Fibroblast of skin of right quadriceps (primary cell): ENCODE data around the gene MICALL2.

Source experiments
- DNase-seq: peaks from one replicate; pipeline ENCODE4 v3.0.0-alpha.2; 2013

Gene MICALL2

DNA sequence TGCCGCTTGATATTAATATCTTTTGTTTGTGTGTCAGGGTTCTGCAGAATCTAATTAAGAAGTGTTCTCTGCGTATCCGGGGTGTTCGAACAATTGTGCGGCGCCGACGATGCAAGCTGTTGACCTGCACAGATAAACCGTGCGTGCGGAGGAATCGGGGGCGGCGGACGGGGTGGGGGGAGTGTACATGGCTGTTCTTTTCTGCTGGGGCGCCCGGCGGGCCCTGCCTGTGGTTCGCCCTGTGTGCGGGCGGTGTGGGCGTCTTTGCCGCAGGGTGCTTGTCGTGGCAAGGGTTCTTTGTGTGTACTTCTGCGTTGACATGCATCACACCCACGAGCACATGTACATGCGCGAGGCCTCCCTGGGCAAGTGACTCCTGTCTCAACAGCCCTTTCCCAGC lies 47.9 kb downstream of the MICALL2 start:
- no peak for DNase-seq

DNA sequence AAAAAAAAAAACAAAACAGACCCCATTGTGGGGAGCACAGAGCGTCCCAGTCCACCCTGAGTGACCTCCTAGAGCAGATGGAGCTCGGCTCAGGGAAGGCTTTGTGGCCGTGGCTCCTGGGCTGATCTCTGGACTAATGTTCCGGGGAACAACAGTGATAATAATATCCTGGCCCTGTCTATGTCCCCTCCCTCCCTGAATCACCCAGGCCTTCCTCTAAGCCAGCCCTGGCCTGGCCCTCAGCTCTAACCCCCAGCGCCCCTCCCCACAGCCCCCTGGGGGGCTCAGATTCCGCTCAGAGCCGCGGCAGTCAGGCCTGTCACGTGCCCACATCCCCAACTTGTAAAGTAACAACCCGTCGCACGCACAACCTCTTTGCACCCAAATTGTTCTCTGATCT lies 48.3 kb downstream of the MICALL2 start:
- DNase-seq: no peak

DNA sequence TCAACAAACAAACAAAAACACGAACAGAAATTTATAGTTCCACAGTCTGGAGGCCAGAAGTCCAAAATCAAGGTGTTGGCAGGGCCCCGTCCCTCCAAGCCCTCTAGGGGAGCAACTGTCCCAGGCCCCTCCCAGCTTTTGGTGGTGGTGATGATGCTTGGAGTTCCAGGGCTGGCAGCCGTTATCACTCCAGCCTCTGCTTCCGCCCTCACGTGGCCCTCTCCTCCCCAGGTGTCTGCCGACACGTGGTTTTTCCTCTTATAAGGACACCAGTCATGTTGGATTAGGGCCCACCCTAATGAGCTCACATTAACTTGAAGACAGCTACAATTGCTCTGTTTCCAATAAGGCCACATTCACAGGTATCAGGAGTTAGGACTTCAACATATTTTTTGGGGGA lies 49.7 kb downstream of the MICALL2 start:
- no peak for DNase-seq

DNA sequence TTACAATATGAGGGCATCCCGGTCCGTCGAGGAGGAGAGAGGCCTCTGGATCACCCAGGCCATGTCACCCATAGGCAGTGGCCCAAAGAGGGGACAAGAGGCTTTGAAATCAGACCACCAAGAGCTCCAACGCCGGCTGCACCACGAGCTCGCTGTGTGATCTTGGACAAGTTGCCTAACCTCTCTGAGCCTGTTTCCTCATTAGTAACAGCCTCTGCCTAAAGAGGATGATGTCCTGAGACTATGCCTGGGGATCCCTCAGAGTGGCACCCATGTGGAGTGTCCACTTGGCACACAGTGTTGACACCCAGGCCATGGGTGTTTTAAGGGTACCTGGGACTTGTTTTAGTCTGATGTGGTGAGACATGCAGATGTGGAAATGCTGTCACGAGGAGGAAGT lies 50.8 kb downstream of the MICALL2 start:
- DNase-seq: no peak

DNA sequence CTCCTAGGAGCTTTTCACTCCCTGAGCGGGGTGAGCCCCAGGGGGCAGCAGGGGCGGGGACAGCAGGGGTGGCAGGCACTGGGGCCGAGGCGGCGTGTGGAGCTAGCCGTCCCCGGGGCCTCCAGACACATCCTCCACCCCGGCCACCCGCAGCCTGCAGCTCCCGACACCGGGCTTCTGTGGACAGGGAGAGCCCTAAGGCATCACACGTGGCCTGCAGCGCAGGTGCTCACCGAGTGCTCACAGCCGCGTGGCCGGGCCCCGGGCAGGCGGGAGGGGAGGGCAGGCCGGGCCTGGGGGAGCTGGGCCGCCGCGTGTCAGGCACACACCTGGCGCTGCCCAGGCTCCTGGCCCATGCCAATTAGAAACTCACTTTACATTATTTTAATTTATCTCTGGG lies 51.4 kb downstream of the MICALL2 start:
- no peak for DNase-seq

DNA sequence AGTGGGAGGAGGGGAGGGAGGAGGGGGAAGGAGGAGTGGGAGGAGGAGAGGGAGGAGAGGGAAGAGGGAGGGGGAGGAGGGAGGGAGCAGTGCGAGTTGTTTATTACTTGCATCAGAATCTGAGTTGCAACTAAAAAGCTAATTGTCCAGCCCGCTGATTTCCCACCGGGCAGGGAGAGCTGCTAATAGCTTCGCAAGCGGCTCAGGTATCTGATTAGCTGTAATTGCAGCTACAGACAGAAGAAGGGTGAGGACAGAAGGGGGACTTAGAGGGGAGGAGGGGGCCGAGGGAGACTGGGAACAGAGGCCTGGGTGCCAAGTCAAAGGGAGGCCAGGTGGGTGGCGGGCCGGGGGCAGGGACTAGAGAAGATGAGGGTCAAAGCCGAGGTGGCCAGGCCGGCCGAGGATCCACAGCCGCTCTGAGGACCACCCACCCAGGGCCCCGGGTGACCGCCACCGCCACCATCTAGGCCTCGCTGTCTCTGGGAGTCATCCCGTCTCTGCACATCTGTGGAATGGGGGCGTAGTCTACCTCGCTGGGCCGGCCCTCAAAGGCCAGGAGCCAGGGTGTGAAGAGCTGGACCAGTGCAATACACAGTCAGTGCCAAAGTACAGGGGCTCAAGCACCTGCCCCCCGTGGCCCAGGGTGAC lies 54.2 kb downstream of the MICALL2 start:
- no peak for DNase-seq

DNA sequence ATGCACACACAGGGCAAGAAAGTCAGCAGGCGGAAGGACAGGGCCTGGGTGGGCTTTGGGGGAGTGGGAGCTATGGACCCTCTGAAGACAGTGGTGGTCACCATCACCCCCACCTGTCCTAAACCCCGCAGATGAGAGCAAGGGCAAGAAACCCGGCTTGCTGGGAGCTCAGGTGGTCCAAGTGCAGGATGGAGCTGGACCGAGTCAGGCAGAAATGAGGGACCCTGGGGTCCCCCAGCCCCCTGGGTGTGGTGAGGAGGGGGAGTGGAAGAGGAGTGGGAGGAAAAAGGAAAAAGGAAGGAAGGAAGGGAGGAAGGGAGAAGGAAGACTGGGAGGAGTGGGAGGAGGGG lies 54.8 kb downstream of the MICALL2 start:
- DNase-seq: no peak

DNA sequence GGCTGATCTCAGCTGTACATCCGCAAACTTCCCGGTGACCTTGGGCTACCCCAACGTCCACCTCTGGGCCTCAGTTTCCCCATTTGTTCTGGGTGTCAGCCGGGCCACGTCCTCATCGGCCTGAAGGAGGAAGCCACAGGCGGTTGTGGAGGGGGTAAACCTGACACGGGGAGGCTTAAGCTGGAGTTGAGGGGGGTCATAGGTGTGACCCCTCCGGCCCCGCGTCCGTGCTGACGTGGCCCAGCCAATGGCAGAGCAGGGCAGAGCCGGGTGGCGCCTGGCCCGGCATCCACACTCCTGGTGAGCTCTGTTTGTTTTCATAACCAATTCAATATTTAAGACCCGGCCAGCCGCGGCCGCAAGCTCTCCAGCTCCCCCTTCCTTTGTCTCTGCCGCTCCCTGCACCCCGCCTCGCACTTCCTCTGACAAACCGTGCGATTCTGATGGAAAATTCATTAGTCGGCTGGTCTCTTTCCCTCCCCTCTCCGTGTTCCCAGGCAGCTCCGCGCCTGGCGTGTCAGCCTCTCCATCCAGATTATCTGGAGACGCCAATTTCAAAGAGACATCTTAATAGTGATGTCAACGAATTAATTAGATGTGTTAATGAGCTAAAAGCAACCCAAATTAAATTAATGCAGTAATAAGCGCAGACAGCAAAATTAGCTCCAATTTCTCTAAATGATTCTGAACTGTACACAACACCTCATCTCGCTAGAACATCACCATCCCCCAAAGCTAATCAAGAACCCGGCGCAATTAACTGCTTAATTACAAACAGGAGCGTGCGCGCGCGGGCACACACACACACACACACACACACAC lies 55.4 kb downstream of the MICALL2 start:
- peak; percentile 47 for DNase-seq

DNA sequence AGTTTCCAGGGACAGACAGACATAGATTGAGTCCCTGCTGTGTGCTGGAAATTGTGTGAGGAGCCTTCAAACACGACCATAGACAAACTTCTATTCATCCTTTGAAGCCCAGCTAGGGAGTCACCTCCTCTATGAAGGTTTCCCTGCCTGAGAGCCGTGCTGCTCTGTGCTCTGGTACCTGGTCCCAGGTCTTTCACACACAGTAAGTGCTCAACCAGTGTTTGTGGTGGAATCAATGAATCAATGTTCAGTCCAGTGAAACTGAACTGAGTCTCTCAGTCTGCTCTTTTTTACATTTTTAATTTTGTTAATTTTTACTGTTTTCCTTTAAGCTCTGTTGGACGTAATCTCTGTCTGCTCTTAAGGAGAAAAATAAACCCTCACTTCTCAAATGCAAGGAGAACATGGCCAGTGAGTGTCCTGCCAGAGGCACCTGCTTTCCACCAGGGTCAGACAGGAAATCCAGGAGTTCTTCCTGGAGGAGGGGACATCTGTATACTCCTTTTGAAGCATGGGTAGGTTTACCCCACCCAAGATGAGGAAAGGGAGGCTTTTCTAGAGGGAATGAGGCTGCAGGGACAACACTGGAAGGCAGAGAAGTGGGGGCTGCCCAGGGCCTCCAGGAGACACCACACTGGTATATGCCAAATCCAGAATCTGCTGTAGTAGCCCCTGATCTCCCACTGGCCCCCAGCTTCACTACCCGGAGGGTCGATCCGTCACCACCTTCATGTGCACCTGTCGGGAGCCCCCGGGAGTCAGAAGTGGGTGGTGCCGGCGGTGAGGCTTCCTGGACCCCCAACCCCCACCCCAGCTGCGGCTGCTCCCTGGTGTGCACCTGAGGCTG lies 56.3 kb downstream of the MICALL2 start:
- DNase-seq: no peak

DNA sequence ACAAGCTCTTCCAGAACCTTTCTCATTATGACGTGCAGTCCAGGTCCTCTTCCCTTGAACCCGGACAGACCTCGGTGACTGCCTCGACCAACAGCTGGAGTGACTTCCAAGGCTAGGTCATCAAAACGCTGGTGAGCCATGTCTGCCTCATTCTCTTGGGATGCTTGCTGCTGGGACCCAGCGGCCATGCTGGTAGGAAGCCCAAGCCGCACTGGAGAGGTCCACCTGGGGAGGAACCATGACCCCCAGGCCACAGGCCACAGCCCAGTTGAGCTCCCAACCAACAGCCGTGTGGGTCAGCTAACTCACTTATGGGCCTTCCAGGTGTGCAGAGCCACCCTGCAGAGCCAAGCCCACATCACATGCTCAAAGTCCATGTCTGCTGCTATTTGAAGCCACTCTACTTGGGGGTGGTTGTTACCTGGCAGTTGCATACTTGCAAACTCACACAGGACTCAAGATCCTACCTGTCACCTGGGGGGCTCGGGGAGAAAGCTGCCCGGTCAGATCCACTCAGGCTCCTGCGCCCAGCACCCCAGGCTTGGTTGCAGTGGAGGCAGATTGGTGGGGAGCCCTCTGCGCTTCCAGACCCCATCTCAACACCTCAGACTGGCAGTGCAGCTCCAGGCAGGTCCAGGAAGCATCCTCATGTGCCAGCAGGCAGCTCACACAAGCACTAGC lies 57.0 kb downstream of the MICALL2 start:
- no peak for DNase-seq

DNA sequence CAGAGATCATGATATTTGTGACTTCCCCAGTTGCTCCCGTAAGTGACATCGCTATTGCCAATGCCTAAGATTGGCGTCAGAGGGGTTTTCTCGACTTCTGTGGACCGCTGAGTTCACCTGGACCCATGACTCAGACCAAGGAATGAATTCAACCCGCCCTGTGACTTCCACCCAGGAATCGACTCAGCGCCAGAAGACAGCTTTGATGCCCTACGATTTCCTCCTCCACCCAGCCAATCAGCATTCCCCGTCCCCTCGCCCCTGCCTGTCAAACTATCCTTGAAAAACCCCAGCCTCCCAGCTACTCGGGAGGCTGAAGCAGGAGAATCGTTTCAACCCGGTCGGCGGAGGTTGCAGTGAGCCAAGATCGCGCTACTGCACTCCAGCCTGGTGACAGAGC lies 58.3 kb downstream of the MICALL2 start:
- no peak for DNase-seq

DNA sequence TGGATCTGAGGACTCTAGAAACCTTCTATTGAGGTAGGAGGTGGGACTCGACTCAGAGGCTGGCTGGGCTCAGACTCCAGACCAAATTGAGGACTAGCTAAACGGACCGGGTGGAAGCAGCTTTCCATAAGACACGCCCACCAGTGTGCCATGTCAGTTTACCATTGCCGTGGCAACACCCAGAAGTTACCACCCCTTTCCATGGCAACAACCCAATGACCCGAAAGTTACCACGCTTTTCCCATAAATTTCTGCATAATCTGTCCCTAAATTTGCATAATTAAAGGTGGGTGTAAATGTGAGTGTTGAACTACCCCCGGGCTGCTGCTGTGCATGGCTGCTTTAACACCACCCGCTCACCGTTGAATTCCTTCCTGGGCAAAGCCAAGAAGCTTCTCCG lies 58.9 kb downstream of the MICALL2 start:
- no peak for DNase-seq

DNA sequence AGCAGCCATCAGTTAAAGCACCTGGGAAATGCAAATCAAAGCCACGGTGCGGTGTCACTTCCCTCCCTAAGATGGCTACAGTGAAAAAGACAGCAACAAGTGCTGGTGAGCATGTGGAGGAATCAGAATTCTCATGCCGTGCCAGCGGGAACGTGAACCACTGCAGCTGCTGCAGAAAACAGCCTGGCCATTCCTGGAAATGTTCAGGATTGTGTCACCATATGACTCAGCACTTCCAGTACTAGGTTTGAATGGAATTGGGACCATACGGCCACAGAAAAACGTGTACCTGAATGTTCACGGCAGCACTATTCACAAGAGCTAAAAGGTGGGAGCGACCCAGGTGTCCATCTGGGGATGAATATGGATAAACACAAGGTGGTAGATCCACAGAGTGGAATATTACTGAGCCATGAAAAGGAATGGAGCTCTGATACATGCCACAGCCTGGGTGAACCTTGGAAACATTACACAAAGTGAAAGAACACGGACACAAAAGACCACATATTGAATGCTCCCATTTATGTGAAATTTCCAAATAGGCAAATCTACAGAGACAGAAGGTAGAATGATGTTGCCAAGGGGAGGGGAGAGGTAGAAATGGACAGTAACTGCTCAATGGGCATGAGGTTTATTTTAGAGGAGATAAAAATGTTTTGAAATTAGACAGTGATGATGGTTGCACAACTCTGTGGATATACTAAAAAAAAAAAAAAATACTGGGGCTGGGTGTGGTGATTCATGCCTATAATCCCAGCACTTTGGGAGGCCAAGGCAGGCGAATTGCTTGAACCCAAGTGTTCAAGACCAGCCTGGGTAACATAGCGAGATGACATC lies 61.6 kb downstream of the MICALL2 start:
- peak; percentile 59 for DNase-seq

DNA sequence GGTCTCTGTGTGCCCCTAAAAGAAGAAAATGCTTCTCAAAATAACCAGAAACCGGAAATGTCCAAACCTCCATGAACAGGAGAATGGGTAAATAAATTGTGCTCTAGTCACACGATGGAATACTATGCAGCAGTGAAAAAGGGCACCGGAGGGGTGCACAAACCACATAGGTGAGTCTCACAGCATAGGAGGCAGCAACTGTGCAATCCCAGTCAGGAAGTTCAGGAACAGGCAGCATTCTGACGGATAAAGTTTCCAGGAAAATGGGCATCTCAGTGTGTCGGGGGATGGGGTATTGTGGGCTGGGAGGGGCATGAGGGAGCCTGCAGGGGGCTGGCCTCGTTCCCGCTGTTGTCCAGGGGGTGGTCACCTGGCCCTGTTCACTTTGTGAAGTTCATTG lies 63.1 kb downstream of the MICALL2 start:
- no peak for DNase-seq

DNA sequence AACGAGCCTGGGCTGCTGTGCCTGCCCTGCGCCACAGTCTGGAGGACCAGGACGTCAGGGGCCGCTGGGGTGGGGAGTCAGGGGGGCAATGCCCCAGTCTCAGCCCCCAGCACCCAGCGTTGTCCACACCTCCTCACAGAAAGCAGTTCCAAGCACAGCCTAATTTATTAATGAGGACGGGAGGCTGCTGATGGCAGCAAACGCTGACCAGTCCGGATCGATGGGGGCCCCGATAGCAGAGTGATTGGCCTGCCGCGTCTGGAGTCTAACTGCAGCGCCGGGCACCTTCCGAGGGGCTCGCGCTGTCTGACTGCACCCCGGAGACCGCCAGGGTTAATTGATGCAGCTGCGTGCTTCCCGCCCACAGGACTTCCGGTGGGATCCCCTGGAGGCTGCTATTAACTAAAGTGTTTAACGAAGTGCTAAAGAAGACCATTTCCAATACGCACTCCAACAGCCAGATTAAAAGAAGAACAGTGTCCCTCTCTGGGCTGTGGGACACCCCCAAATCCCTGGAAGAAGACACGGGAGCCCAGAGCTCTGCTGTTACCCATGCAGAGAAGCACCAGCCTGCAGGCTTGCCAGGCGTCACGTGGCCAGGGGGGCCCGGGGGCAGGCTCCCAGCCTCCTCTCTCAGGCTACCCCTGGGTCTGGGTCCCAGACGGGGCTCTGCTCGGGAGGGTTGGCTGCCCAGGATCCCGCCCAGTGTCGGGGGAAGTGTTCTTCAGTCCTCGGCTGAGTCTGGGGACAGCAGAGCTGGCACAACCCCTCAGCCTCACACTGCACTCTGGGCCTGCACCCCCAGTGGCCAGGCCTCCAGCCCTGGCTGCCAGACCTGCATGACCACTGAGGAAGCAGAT lies 63.8 kb downstream of the MICALL2 start:
- DNase-seq: no peak

DNA sequence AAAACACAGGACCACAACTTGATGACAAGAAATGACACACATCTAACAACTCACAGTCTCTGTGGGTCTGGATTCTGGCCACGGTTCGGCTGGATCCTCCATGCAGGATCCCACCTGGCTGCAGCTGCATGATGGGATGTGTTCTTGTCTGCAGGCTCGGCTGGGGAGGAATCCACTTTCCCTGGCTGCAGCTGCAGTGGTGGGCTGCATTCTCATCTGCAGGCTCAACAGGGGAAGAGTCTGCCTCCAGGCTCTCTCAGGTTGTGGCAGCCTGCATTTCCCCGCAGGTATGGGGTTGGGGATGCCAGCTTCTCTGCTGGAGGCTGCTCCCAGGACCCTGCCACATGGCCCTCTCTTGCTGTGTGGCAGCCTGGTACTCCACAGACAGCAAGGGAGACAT lies 64.9 kb downstream of the MICALL2 start:
- no peak for DNase-seq

DNA sequence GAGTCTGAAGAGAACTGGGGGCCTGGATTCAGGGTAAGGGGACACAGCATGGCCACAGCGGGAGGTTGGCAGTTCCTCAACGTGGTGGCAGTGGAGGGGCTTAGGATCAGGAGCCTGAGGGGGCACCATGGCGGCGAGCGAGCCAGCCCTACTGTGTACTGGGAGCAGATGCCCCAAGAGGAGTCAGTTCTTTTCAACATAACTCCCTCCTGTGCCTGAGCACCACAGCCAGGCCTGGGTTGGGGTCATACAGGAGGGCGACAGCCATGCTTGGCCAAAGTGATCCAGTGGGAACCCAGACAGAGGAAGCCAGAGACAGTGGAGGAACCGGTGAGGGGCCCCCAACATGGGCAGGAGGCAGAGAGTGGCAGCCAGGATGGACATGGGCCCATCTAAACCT lies 65.8 kb downstream of the MICALL2 start:
- DNase-seq: no peak

DNA sequence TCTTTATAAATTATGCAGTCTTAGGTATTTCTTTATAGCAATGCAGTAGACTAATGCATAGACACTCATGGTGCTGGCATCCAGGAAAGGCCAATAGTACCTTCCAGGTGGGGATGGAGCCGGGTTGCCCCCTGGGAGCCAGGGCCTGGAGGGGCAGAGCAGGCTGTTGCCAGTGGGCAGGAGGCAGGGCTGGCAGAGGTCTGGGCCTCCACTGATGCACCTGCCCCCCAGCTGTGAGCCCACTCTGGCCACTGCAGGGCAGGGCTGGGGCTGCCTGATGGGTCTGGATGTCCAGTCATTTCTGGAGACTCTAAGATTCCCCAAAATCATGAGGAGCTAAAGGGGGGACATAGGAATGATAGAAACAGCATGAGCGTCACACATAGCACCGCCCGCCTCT lies 66.7 kb downstream of the MICALL2 start:
- DNase-seq: no peak

DNA sequence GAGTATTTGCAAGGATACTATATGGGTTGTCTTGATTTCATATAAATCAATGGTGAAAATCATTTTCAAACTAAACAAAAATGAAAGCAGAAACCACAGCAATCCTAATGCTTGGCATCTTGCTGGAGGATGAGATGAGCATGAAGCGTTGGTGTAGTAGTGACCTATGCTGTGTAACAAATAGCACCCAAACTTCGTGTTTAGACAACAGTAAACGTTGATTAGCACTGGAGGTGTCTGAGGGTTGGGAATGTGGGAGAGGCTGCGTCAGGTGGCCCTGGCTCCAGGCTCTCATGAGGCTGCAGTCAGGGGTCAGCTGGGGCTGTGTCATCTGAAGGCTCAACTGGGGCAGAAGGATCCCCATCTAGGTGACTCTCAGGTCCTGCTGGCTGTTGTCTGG lies 67.8 kb downstream of the MICALL2 start:
- DNase-seq: no peak

DNA sequence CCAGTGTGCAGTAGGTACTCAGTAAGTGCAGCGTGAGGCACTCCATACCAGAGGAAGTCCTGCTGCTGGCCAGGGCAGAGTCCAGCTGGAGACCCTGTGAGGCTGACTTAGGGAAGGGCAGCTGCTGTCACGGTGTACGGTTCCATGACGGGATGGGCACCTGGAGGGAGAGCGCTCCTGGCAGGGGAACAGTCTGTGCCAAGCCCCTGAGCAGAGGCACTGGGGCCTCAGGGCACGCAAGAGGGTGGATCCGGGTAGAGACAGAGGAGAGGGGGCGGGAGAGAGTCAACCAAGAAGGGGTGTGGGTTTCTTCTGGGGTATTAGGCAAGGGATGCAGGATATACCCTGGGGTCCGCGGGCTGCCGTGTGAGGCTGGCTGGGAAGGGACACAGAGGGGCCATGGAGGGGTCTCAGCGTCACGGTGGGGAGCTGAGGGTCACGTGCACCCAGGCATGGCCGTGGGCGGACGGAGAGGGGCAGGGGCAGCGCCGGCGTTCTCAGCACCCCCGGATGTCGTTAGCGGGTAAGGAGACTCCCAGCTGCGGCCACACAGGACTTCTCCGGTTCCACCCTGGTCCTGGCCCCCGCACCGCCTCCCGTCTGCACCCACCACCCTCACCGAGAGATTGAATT lies 70.5 kb downstream of the MICALL2 start:
- no peak for DNase-seq
